CD4-positive, alpha-beta T cell (primary cell): ENCODE results near the gene RAB5A. TPM values are rescaled to one million over a fixed set of nuclear protein-coding genes. Genes with fewer than 3 reads are reported as not detected.

ENCODE experiments used
- ATAC-seq: fragments of 200-7000 bp; cut with Tn5 transposase; one replicate; pipeline ENCODE4 v1.10.0; 2022; ENCODE audit warnings: mild to moderate bottlenecking; ENCODE audit not compliant: poor library complexity
- CTCF ChIA-PET: fragments of 350-600 bp; sonication (Branson Sonifier 250); formaldehyde crosslinking; loops from one replicate; lab custom pipeline; 2021; ENCODE audit warnings: antibody characterized with exemption, inconsistent platforms; lab: Charles Lee
- POLR2A ChIA-PET: fragments of 350-600 bp; sonication (Branson Sonifier 250); formaldehyde crosslinking; loops from one replicate; lab custom pipeline; 2021; ENCODE audit warnings: antibody characterized with exemption, inconsistent platforms; lab: Charles Lee
- DNase-seq, 14 experiments: peaks; one replicate each; pipeline ENCODE4 v3.0.0-alpha.2; 2013 to 2020; ENCODE audit warnings: mixed read lengths in 2 of 14
- H3K27ac ChIP-seq, 2 donors: one replicate each; pipeline versions ENCODE4 v1.5.1 to v1.7.0; 2013; ENCODE audit warnings: low read length in 2 of 2, low read depth in 1 of 2, mild to moderate bottlenecking in 1 of 2
- H3K27me3 ChIP-seq, 2 experiments: 1 replicate in 1 of 2; 2 replicates in 1 of 2; pipeline versions ENCODE4 v1.6.1 to v1.7.0; 2013; ENCODE audit warnings: low read length in 2 of 2, control low read depth in 1 of 2, mild to moderate bottlenecking in 1 of 2, moderate library complexity in 1 of 2; ENCODE audit not compliant: insufficient read depth in 2 of 2, control insufficient read depth in 1 of 2
- H3K36me3 ChIP-seq: one replicate; pipeline ENCODE4 v1.6.1; 2013; ENCODE audit warnings: low read length, control low read depth; ENCODE audit not compliant: insufficient read depth
- H3K4me1 ChIP-seq: one replicate; pipeline ENCODE4 v1.6.1; 2013; ENCODE audit warnings: low read length, control low read depth; ENCODE audit not compliant: insufficient read depth
- H3K4me3 ChIP-seq: one replicate; pipeline ENCODE4 v1.5.1; 2013; ENCODE audit warnings: mild to moderate bottlenecking, low read length, moderate library complexity
- H3K9me3 ChIP-seq, 2 experiments: 1 replicate in 1 of 2; 2 replicates in 1 of 2; pipeline versions ENCODE4 v1.6.1 to v1.7.0; 2013; ENCODE audit warnings: low read length in 2 of 2, mild to moderate bottlenecking in 2 of 2, control low read depth in 1 of 2, moderate library complexity in 1 of 2; ENCODE audit not compliant: control insufficient read depth in 1 of 2, insufficient read depth in 1 of 2
- H3K27ac Mint-ChIP-seq: one replicate; pipeline ENCODE4 v1.8.0; 2020; ENCODE audit warnings: mixed read lengths
- H3K27me3 Mint-ChIP-seq: one replicate; pipeline ENCODE4 v1.8.0; 2021; ENCODE audit warnings: mixed read lengths
- H3K36me3 Mint-ChIP-seq: one replicate; pipeline ENCODE4 v1.8.0; 2021; ENCODE audit warnings: low read depth, mixed read lengths
- H3K4me1 Mint-ChIP-seq: one replicate; pipeline ENCODE4 v1.8.0; 2021; ENCODE audit warnings: low read depth, mixed read lengths
- H3K4me3 Mint-ChIP-seq: one replicate; pipeline ENCODE4 v1.8.0; 2020; ENCODE audit warnings: mild to moderate bottlenecking, mixed read lengths
- H3K9me3 Mint-ChIP-seq: one replicate; pipeline ENCODE4 v1.8.0; 2020; ENCODE audit warnings: mixed read lengths
- intact Hi-C, 2 experiments: fragments of 100-400 bp; cut with DNase I in 1 of 2; cut with micrococcal nuclease in 1 of 2; formaldehyde crosslinking; loops; one replicate each; pipeline versions ENCODE4 v1.15.1 to v1.9.0; 2023 to 2025; cut with DNase I, micrococcal nuclease
- total RNA-seq, 174 experiments: library from RNA in 2 of 174; stranded (reverse) in 2 of 174; gene quantifications; one replicate each; pipeline ENCODE4 v1.2.3 and lab custom pipeline; 2021 to 2026
- TF ChIP-seq, protein P1 (sequence below): fragments of 200-600 bp; IDR thresholded peaks from one replicate; pipeline ENCODE4 v1.8.0; 2022; ENCODE audit warnings: antibody characterized with exemption, mild to moderate bottlenecking

RAB5A gene
- total RNA-seq, 2 experiments from 2014 or later = 120 to 125 TPM

DNA sequence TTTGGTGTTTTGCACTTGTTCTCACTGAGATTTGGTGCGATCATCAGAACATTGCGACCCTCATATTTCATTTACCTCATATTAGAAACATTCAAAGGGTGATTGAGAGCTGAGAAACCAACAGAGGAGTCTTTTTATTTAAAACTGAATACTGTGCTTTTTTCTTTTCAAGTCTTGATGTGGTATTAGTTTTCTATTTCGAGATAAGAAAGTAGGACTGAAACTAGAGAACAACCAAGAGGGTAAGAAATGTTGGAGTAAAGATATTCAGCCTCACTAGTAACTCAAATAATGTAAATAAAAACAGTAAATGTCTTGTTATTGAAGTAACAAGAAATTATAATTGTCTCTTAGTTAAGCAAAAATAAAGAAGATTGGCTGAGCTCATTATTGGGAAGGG is 39.4 kb upstream of the RAB5A start:
- DNase-seq (no peak), ATAC-seq (no peak)
- Mint-ChIP-seq H3K36me3 (peaks cover 10% of the 10 kb centered on the region), H3K4me1 (no peaks in the 10 kb centered on the region), H3K9me3 (peaks cover 11% of the 10 kb centered on the region), H3K4me3 (no peak overlapping the region), H3K27me3 (no peaks in the 10 kb centered on the region), H3K27ac (no peak overlapping the region)
- intact Hi-C loops = no loop called here
- H3K27ac ChIP-seq = no peak overlapping the region
- no peaks in the 10 kb centered on the region for H3K4me1 ChIP-seq
- H3K9me3 ChIP-seq = peaks cover 0 to 8% of the 10 kb centered on the region in 2 experiments
- TF ChIP-seq, protein P1, sequence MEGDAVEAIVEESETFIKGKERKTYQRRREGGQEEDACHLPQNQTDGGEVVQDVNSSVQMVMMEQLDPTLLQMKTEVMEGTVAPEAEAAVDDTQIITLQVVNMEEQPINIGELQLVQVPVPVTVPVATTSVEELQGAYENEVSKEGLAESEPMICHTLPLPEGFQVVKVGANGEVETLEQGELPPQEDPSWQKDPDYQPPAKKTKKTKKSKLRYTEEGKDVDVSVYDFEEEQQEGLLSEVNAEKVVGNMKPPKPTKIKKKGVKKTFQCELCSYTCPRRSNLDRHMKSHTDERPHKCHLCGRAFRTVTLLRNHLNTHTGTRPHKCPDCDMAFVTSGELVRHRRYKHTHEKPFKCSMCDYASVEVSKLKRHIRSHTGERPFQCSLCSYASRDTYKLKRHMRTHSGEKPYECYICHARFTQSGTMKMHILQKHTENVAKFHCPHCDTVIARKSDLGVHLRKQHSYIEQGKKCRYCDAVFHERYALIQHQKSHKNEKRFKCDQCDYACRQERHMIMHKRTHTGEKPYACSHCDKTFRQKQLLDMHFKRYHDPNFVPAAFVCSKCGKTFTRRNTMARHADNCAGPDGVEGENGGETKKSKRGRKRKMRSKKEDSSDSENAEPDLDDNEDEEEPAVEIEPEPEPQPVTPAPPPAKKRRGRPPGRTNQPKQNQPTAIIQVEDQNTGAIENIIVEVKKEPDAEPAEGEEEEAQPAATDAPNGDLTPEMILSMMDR = no peak
- POLR2A ChIA-PET = no interaction called here
- H3K4me3 ChIP-seq = no peak overlapping the region
- CTCF ChIA-PET = no interaction called here
- no peaks in the 10 kb centered on the region for H3K36me3 ChIP-seq
- H3K27me3 ChIP-seq = no peaks in the 10 kb centered on the region

DNA sequence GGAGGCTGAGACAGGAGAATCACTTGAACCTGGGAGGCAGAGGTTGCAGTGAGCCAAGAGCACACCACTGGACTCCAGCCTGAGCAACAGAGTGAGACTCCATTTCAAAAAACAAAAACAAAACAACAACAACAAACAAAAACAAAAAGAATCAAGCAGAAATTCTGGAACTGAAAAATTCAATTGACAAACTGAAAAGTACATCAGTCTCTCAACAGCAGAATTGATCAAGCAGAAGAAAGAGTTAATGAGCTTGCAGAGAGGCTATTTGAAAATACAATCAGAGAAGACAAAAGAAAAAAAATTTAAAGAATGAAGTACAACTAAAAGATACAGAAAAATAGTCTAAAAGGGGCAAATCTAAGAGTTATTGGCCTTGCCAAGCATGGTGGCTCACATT is 35.4 kb upstream of the RAB5A start:
- intact Hi-C loops = no loop called here
- Mint-ChIP-seq H3K36me3 (peaks cover 10% of the 10 kb centered on the region), H3K27ac (no peak overlapping the region), H3K27me3 (no peaks in the 10 kb centered on the region), H3K9me3 (peaks cover 9% of the 10 kb centered on the region), H3K4me3 (no peak overlapping the region), H3K4me1 (no peaks in the 10 kb centered on the region)
- TF ChIP-seq, protein P1 = no peak
- CTCF ChIA-PET = no interaction called here
- DNase-seq (no peak), ATAC-seq (no peak)
- Histone ChIP-seq H3K27ac (no peak overlapping the region), H3K9me3 (peaks cover 0 to 8% of the 10 kb centered on the region in 2 experiments), H3K36me3 (no peaks in the 10 kb centered on the region), H3K27me3 (no peaks in the 10 kb centered on the region), H3K4me3 (no peak overlapping the region), H3K4me1 (no peaks in the 10 kb centered on the region)
- POLR2A ChIA-PET = no interaction called here

DNA sequence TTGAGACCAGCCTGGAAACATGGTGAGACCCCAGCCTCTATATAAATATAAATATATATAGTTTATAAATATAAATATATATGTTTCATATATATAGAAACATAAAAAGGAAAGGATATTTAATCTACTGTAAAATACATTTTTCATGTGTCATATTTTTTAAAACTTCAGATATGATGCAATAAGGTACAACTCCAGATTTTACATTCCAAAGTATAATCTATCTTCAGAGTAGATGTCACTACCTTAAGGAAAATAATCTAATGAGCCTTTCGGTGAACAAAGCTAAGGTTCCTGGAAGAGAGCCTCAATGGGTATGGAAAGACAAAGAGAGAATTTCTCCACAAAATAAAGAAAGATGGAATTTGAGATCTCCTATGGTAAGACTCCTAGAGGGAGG is 29.7 kb upstream of the RAB5A start:
- Mint-ChIP-seq H3K4me3 (no peak overlapping the region), H3K27me3 (no peaks in the 10 kb centered on the region), H3K27ac (no peak overlapping the region), H3K4me1 (no peaks in the 10 kb centered on the region), H3K9me3 (no peaks in the 10 kb centered on the region), H3K36me3 (no peaks in the 10 kb centered on the region)
- DNase-seq (no peak), ATAC-seq (no peak)
- ChIA-PET POLR2A (no interaction called here), CTCF (no interaction called here)
- Histone ChIP-seq H3K4me1 (no peaks in the 10 kb centered on the region), H3K4me3 (no peak overlapping the region), H3K27me3 (no peaks in the 10 kb centered on the region), H3K36me3 (no peaks in the 10 kb centered on the region), H3K27ac (no peak overlapping the region), H3K9me3 (no peaks in the 10 kb centered on the region)
- intact Hi-C loops = no loop called here
- TF ChIP-seq, protein P1 = no peak
